ENCODE data around the gene NIPAL4.

GRCh38 chr5:157470631-157471030 is 10.6 kb downstream of the NIPAL4 start:
- TF ChIP-seq CTCF (IDR thresholded peaks at IDR 0.05) = no peak
- TF ChIP-seq POLR2A (IDR thresholded peaks at IDR 0.05) = no peak

Data from stomach (tissue), 4 donors.